Nephron (organoid): ENCODE data around the gene FLCN.
A peak's percentile ranks its signal among the peaks of the same experiment; 100 is the strongest.

Experiments
- H3K27ac Mint-ChIP-seq, 3 experiments: 2 replicates each; pipeline ENCODE4 v1.8.0; 2020; ENCODE audit warnings: mixed read lengths in 3 of 3, mild to moderate bottlenecking in 2 of 3, moderate library complexity in 1 of 3
- H3K27me3 Mint-ChIP-seq: 2 replicates; pipeline ENCODE4 v1.8.0; 2021; ENCODE audit warnings: low read depth, mild to moderate bottlenecking, moderate library complexity, mixed read lengths
- H3K36me3 Mint-ChIP-seq: 2 replicates; pipeline ENCODE4 v1.8.0; 2020; ENCODE audit warnings: low read depth, mixed read lengths
- H3K4me1 Mint-ChIP-seq: 2 replicates; pipeline ENCODE4 v1.8.0; 2020; ENCODE audit warnings: mixed read lengths
- H3K4me3 Mint-ChIP-seq, 3 experiments: 2 replicates each; pipeline ENCODE4 v1.8.0; 2020; ENCODE audit warnings: mild to moderate bottlenecking in 3 of 3, mixed read lengths in 3 of 3, moderate library complexity in 2 of 3
- H3K9me3 Mint-ChIP-seq: 2 replicates; pipeline ENCODE4 v1.8.0; 2020; ENCODE audit warnings: mixed read lengths
- TF ChIP-seq, protein P1 (sequence below), 3 experiments: fragments of 200-600 bp; sonication (generic); IDR thresholded peaks; one replicate each; pipeline ENCODE4 v1.5.0; 2021; ENCODE audit warnings: antibody characterized with exemption in 3 of 3; ENCODE audit not compliant: unreplicated experiment in 3 of 3

Gene FLCN

GRCh38 chr17:17177176-17177575 is 59.8 kb downstream of the FLCN start:
- H3K36me3 Mint-ChIP-seq, result peaks cover 64% of the 10 kb centered on the region
- no peaks in the 10 kb centered on the region for H3K27me3 Mint-ChIP-seq
- H3K4me3 Mint-ChIP-seq, result no peak overlapping the region
- H3K9me3 Mint-ChIP-seq, result no peaks in the 10 kb centered on the region
- H3K4me1 Mint-ChIP-seq, result peaks cover 24% of the 10 kb centered on the region
- H3K27ac Mint-ChIP-seq, result peak overlapping the region in 2 of 3 experiments; percentile 38 to 68
- TF ChIP-seq, protein P1, sequence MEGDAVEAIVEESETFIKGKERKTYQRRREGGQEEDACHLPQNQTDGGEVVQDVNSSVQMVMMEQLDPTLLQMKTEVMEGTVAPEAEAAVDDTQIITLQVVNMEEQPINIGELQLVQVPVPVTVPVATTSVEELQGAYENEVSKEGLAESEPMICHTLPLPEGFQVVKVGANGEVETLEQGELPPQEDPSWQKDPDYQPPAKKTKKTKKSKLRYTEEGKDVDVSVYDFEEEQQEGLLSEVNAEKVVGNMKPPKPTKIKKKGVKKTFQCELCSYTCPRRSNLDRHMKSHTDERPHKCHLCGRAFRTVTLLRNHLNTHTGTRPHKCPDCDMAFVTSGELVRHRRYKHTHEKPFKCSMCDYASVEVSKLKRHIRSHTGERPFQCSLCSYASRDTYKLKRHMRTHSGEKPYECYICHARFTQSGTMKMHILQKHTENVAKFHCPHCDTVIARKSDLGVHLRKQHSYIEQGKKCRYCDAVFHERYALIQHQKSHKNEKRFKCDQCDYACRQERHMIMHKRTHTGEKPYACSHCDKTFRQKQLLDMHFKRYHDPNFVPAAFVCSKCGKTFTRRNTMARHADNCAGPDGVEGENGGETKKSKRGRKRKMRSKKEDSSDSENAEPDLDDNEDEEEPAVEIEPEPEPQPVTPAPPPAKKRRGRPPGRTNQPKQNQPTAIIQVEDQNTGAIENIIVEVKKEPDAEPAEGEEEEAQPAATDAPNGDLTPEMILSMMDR (IDR thresholded peaks at IDR 0.05; ENCODE audit: unreplicated experiment in 3 of 3), result no peak

DNA sequence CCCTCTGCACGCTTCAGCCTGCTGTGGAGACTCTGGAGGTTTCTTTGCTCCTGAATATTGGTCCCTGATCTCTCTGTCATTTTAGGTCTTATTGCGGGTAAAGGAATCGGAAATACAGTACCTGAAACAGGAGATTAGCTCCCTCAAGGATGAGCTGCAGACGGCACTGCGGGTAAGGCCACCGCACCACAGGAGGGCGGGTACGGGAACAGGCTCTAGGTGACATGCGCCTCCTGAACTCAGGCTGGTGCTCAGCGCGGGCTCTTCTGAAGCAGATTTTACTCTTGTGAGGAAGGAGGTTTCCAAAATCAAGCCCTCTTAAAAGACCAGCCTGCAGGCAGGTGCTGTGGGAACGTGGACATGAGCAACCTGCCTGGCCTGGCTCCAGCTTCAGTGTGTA is 60.6 kb downstream of the FLCN start:
- TF ChIP-seq, protein P1 (IDR thresholded peaks at IDR 0.05; ENCODE audit: unreplicated experiment in 3 of 3), result no peak
- Mint-ChIP-seq H3K27me3 (no peaks in the 10 kb centered on the region), H3K4me1 (peaks cover 16% of the 10 kb centered on the region), H3K9me3 (no peaks in the 10 kb centered on the region), H3K36me3 (peaks cover 59% of the 10 kb centered on the region), H3K27ac (no peak overlapping the region), H3K4me3 (no peak overlapping the region)

GRCh38 chr17:17175917-17176316 is 61.1 kb downstream of the FLCN start:
- Mint-ChIP-seq H3K9me3 (no peaks in the 10 kb centered on the region), H3K4me3 (no peak overlapping the region), H3K27ac (no peak overlapping the region), H3K27me3 (no peaks in the 10 kb centered on the region), H3K4me1 (peaks cover 12% of the 10 kb centered on the region), H3K36me3 (peaks cover 60% of the 10 kb centered on the region)
- TF ChIP-seq, protein P1 (IDR thresholded peaks at IDR 0.05; ENCODE audit: unreplicated experiment in 3 of 3), result no peak

- no peak overlapping the region for H3K27ac Mint-ChIP-seq
- H3K4me1 Mint-ChIP-seq, result peaks cover 11% of the 10 kb centered on the region
- H3K4me3 Mint-ChIP-seq, result no peak overlapping the region
- TF ChIP-seq, protein P1 (IDR thresholded peaks at IDR 0.05; ENCODE audit: unreplicated experiment in 3 of 3), result no peak
- peaks cover 54% of the 10 kb centered on the region for H3K36me3 Mint-ChIP-seq
- H3K27me3 Mint-ChIP-seq, result no peaks in the 10 kb centered on the region
- H3K9me3 Mint-ChIP-seq, result no peaks in the 10 kb centered on the region
Observed at GRCh38 chr17:17175340-17175739, 61.6 kb downstream of the FLCN start.

- TF ChIP-seq, protein P1 (IDR thresholded peaks at IDR 0.05; ENCODE audit: unreplicated experiment in 3 of 3), result no peak
- no peak overlapping the region for H3K4me3 Mint-ChIP-seq
- no peaks in the 10 kb centered on the region for H3K27me3 Mint-ChIP-seq
- H3K4me1 Mint-ChIP-seq, result peaks cover 5% of the 10 kb centered on the region
- H3K27ac Mint-ChIP-seq, result no peak overlapping the region
- peaks cover 51% of the 10 kb centered on the region for H3K36me3 Mint-ChIP-seq
- H3K9me3 Mint-ChIP-seq, result no peaks in the 10 kb centered on the region
Observed at GRCh38 chr17:17173921-17174320, 63.0 kb downstream of the FLCN start.

GRCh38 chr17:17172990-17173389 is 64.0 kb downstream of the FLCN start:
- H3K4me3 Mint-ChIP-seq, result no peak overlapping the region

More at GRCh38 chr17:17172990-17173389, 64.0 kb downstream of the FLCN start:
- Mint-ChIP-seq H3K9me3 (no peaks in the 10 kb centered on the region), H3K27ac (no peak overlapping the region), H3K27me3 (no peaks in the 10 kb centered on the region), H3K4me1 (peaks cover 5% of the 10 kb centered on the region), H3K36me3 (peaks cover 53% of the 10 kb centered on the region)
- TF ChIP-seq, protein P1 (IDR thresholded peaks at IDR 0.05; ENCODE audit: unreplicated experiment in 3 of 3), result no peak
